Loucy (cell line): ENCODE results near the gene C16orf82.

Experiments
- H2AFZ ChIP-seq: fragments of 200-600 bp; sonication (generic); 2 replicates; pipeline ENCODE4 v1.6.0; 2016; ENCODE audit warnings: antibody characterized with exemption, mild to moderate bottlenecking, low read length, moderate library complexity
- H3F3A ChIP-seq: fragments of 200-600 bp; 2 replicates; pipeline ENCODE4 v1.6.0; 2016; ENCODE audit warnings: antibody characterized with exemption, low read depth, mild to moderate bottlenecking
- H3K27me3 ChIP-seq: fragments of 200-600 bp; sonication (generic); 2 replicates; pipeline ENCODE4 v1.6.1; 2014; ENCODE audit warnings: low read length, mild to moderate bottlenecking; ENCODE audit not compliant: insufficient read depth, poor library complexity, severe bottlenecking
- H3K36me3 ChIP-seq: fragments of 200-600 bp; sonication (generic); 2 replicates; pipeline ENCODE4 v1.6.1; 2016; ENCODE audit warnings: low read length; ENCODE audit not compliant: insufficient read depth
- H3K4me1 ChIP-seq: fragments of 200-600 bp; sonication (generic); 2 replicates; pipeline ENCODE4 v1.5.1; 2014; ENCODE audit warnings: low read length, mild to moderate bottlenecking; ENCODE audit not compliant: insufficient read depth, poor library complexity, severe bottlenecking
- H3K4me2 ChIP-seq: fragments of 200-600 bp; sonication (generic); 2 replicates; pipeline ENCODE4 v1.6.0; 2014; ENCODE audit warnings: antibody characterized with exemption, low read length, low read depth, mild to moderate bottlenecking; ENCODE audit not compliant: poor library complexity, severe bottlenecking
- H3K4me3 ChIP-seq: fragments of 200-600 bp; sonication (generic); 2 replicates; pipeline ENCODE4 v1.5.1; 2014; ENCODE audit warnings: low read length, mild to moderate bottlenecking, mixed read lengths; ENCODE audit not compliant: poor library complexity, severe bottlenecking
- H3K79me2 ChIP-seq: fragments of 200-600 bp; sonication (generic); 2 replicates; pipeline ENCODE4 v1.6.1; 2014; ENCODE audit warnings: low read length; ENCODE audit not compliant: insufficient read depth
- H3K9ac ChIP-seq: fragments of 200-600 bp; sonication (generic); 2 replicates; pipeline ENCODE4 v1.6.0; 2014; ENCODE audit warnings: mild to moderate bottlenecking, low read depth, low read length, moderate library complexity; ENCODE audit not compliant: poor library complexity, severe bottlenecking
- H3K9me2 ChIP-seq: fragments of 200-600 bp; sonication (generic); replicated peaks from 2 replicates; pipeline ENCODE4 v1.6.1; 2016; ENCODE audit warnings: low read depth, low read length, mixed read lengths
- H3K9me3 ChIP-seq: fragments of 200-600 bp; sonication (generic); 2 replicates; pipeline ENCODE4 v1.6.1; 2014; ENCODE audit warnings: mild to moderate bottlenecking, antibody characterized with exemption, low read length, low read depth; ENCODE audit not compliant: insufficient read depth
- H4K20me1 ChIP-seq: fragments of 200-600 bp; sonication (generic); 2 replicates; pipeline ENCODE4 v1.6.0; 2014; ENCODE audit warnings: antibody characterized with exemption, low read length, mild to moderate bottlenecking; ENCODE audit not compliant: insufficient read depth, poor library complexity, severe bottlenecking
- CTCF ChIP-seq: fragments of 200-600 bp; sonication (generic); conservative IDR thresholded peaks from 2 replicates; pipeline ENCODE4 v1.5.1; 2014; ENCODE audit warnings: mild to moderate bottlenecking, antibody characterized with exemption, low read length
- EZH2phosphoT487 ChIP-seq: fragments of 200-600 bp; IDR thresholded peaks from 2 replicates; pipeline ENCODE4 v1.6.1; 2018; ENCODE audit warnings: antibody characterized with exemption, mild to moderate bottlenecking, moderate library complexity, borderline replicate concordance

The C16orf82 gene

DNA sequence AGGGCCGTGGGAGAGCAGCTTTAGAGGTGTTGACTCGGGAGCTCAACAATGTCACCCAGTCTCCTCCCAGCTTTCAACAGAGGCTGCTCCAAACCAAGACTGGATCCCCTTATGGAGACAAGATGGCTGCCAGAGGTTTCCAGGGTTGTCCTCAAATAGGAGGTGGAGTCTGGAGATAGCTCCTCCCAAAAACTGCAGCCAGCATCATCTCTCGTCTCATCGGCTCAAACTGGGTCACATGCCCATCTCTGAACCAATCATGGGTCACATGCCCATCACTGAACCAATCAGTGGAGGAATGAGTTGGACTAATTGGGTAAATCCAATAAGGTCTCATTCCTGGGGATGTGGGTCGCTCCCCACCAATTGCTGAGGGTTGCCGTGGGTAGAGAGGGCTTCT, 41.1 kb upstream of the C16orf82 start:
- H3K9me3 ChIP-seq: no peaks in the 10 kb centered on the region; the same call in 1 of the 2 replicates
- H3K36me3 ChIP-seq: no peaks in the 10 kb centered on the region
- no peaks in the 10 kb centered on the region for H3K4me1 ChIP-seq
- H2AFZ ChIP-seq: no peak overlapping the region
- H3K27me3 ChIP-seq: no peaks in the 10 kb centered on the region
- H3K4me3 ChIP-seq: no peak overlapping the region
- no peak overlapping the region for H3K9ac ChIP-seq
- no peaks in the 10 kb centered on the region for H3K79me2 ChIP-seq
- no peaks in the 10 kb centered on the region for H4K20me1 ChIP-seq
- no peaks in the 10 kb centered on the region for H3F3A ChIP-seq
- H3K4me2 ChIP-seq: no peak overlapping the region
- H3K9me2 ChIP-seq: no peaks in the 10 kb centered on the region
- no peak for TF ChIP-seq EZH2phosphoT487
- no peak for TF ChIP-seq CTCF

GRCh38 chr16:27027971-27028370, 38.8 kb upstream of the C16orf82 start:
- no peaks in the 10 kb centered on the region for H3K9me2 ChIP-seq
- no peak overlapping the region for H2AFZ ChIP-seq
- H3K79me2 ChIP-seq: no peaks in the 10 kb centered on the region
- no peaks in the 10 kb centered on the region; the same call in 1 of the 2 replicates for H3K9me3 ChIP-seq
- no peak for TF ChIP-seq CTCF
- no peak for TF ChIP-seq EZH2phosphoT487
- H4K20me1 ChIP-seq: no peaks in the 10 kb centered on the region
- no peaks in the 10 kb centered on the region for H3K27me3 ChIP-seq
- no peak overlapping the region for H3K4me2 ChIP-seq
- no peak overlapping the region for H3K4me3 ChIP-seq
- no peaks in the 10 kb centered on the region for H3F3A ChIP-seq
- no peaks in the 10 kb centered on the region for H3K4me1 ChIP-seq
- H3K36me3 ChIP-seq: no peaks in the 10 kb centered on the region
- H3K9ac ChIP-seq: no peak overlapping the region

DNA sequence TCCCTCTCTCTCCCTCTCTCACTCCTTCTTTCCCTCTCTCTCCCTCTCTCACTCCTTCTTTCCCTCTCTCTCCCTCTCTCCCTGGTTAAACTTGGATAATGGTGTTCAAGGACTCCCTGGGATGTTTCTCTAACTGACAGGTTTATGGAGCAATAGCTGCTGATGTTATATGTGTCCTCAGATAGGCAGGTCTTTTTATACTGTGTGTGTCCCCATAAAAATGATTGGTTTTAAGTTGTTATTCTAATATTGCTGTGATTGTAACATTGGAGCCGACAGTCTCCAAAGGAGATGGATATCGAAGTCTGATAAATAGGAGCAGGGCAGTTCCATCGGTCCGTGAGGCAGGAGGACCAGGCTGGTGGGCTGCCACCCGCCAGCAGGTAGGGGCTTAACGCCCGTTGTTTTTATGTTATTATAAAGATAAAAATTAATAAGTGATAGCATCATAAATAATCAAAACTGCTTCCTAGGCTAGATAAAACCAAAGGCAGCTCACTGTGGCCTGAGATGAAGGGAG, 38.1 kb upstream of the C16orf82 start:
- Histone ChIP-seq H3K9me3 (no peaks in the 10 kb centered on the region; the same call in 1 of the 2 replicates), H3K4me2 (no peak overlapping the region), H2AFZ (no peak overlapping the region), H4K20me1 (no peaks in the 10 kb centered on the region), H3K9ac (no peak overlapping the region), H3F3A (no peaks in the 10 kb centered on the region), H3K9me2 (no peaks in the 10 kb centered on the region), H3K27me3 (no peaks in the 10 kb centered on the region), H3K36me3 (no peaks in the 10 kb centered on the region), H3K4me1 (no peaks in the 10 kb centered on the region), H3K79me2 (no peaks in the 10 kb centered on the region), H3K4me3 (no peak overlapping the region)
- TF ChIP-seq EZH2phosphoT487: no peak

GRCh38 chr16:27029525-27029924, 37.2 kb upstream of the C16orf82 start:
- no peak overlapping the region for H3K9ac ChIP-seq
- no peak overlapping the region for H3K4me2 ChIP-seq
- H3K9me2 ChIP-seq: no peaks in the 10 kb centered on the region
- H3K9me3 ChIP-seq: no peaks in the 10 kb centered on the region; the same call in 1 of the 2 replicates
- H3F3A ChIP-seq: no peaks in the 10 kb centered on the region
- no peaks in the 10 kb centered on the region for H3K79me2 ChIP-seq
- H3K36me3 ChIP-seq: no peaks in the 10 kb centered on the region
- no peaks in the 10 kb centered on the region for H4K20me1 ChIP-seq
- no peak overlapping the region for H3K4me3 ChIP-seq
- no peak for TF ChIP-seq CTCF
- no peak for TF ChIP-seq EZH2phosphoT487
- H3K27me3 ChIP-seq: no peaks in the 10 kb centered on the region
- H2AFZ ChIP-seq: no peak overlapping the region
- no peaks in the 10 kb centered on the region for H3K4me1 ChIP-seq
